UCSD-AML1 (cell line): ENCODE results near the gene RBFOX2.
"Not testable (repeated sequence)": the region's sequence is repeated elsewhere in the genome, so short reads cannot be mapped to it uniquely, and the experiment has no call there.

Experiments
- DNase-seq: peaks from one replicate; lab custom pipeline; 2025; ENCODE audit not compliant: unreplicated experiment; lab: John Stamatoyannopoulos, UW

The RBFOX2 gene

GRCh38 chr22:35742342-35743100 is 286.1 kb downstream of the RBFOX2 start:
- no peak for DNase-seq

GRCh38 chr22:35740616-35741015 is 288.0 kb downstream of the RBFOX2 start:
- no peak for DNase-seq

- no peak for DNase-seq
Measured at GRCh38 chr22:35739931-35740380, 288.7 kb downstream of the RBFOX2 start.

GRCh38 chr22:35739076-35739930 is 289.3 kb downstream of the RBFOX2 start:
- no peak for DNase-seq

- DNase-seq, result not testable (repeated sequence)
Measured at GRCh38 chr22:35737886-35738285, 290.7 kb downstream of the RBFOX2 start.

- DNase-seq, result no peak
Measured at GRCh38 chr22:35736701-35737100, 291.9 kb downstream of the RBFOX2 start.

- no peak for DNase-seq
Measured at GRCh38 chr22:35736166-35736565, 292.5 kb downstream of the RBFOX2 start.

- no peak for DNase-seq
Measured at GRCh38 chr22:35735542-35735941, 293.1 kb downstream of the RBFOX2 start.

GRCh38 chr22:35734517-35734827 is 294.2 kb downstream of the RBFOX2 start:
- DNase-seq, result no peak

- DNase-seq, result no peak
Measured at GRCh38 chr22:35733791-35734516, 294.7 kb downstream of the RBFOX2 start.

GRCh38 chr22:35733036-35733435 is 295.6 kb downstream of the RBFOX2 start:
- DNase-seq, result no peak

- no peak for DNase-seq
Measured at GRCh38 chr22:35732116-35732515, 296.5 kb downstream of the RBFOX2 start.

- no peak for DNase-seq
Measured at GRCh38 chr22:35731321-35731720, 297.3 kb downstream of the RBFOX2 start.

- DNase-seq, result no peak
Measured at GRCh38 chr22:35729309-35729698, 299.3 kb downstream of the RBFOX2 start.

- DNase-seq, result no peak
Measured at GRCh38 chr22:35728639-35729308, 299.9 kb downstream of the RBFOX2 start.

- no peak for DNase-seq
Measured at GRCh38 chr22:35727436-35727835, 301.2 kb downstream of the RBFOX2 start.

GRCh38 chr22:35726933-35727332 is 301.7 kb downstream of the RBFOX2 start:
- no peak for DNase-seq

GRCh38 chr22:35726398-35726797 is 302.2 kb downstream of the RBFOX2 start:
- DNase-seq, result no peak

- no peak for DNase-seq
Measured at GRCh38 chr22:35725521-35725920, 303.1 kb downstream of the RBFOX2 start.

- no peak for DNase-seq
Measured at GRCh38 chr22:35721960-35722359, 306.7 kb downstream of the RBFOX2 start.

GRCh38 chr22:35719212-35719875 is 309.3 kb downstream of the RBFOX2 start:
- DNase-seq, result no peak
